Activated naive CD4-positive, alpha-beta T cell treated with anti-CD3 and anti-CD28 coated beads for 36 hours (primary cell): ENCODE results near the gene UCN2. TPM values are rescaled to one million over a fixed set of nuclear protein-coding genes. Genes with fewer than 3 reads are reported as not detected.

Experiments
- CTCF ChIA-PET: fragments of 350-600 bp; sonication (Branson Sonifier 250); formaldehyde crosslinking; loops from one replicate; lab custom pipeline; 2021; ENCODE audit warnings: antibody characterized with exemption; lab: Charles Lee
- DNase-seq: peaks from one replicate; pipeline ENCODE4 v3.0.0-alpha.2; 2020
- H3K27ac Mint-ChIP-seq: one replicate; pipeline ENCODE4 v1.8.0; 2021; ENCODE audit warnings: mild to moderate bottlenecking, mixed read lengths
- H3K27me3 Mint-ChIP-seq: one replicate; pipeline ENCODE4 v1.8.0; 2021; ENCODE audit warnings: low read depth, mixed read lengths
- H3K36me3 Mint-ChIP-seq: one replicate; pipeline ENCODE4 v1.8.0; 2021; ENCODE audit warnings: low read depth, mixed read lengths
- H3K4me1 Mint-ChIP-seq: one replicate; pipeline ENCODE4 v1.8.0; 2021; ENCODE audit warnings: low read depth, mixed read lengths
- H3K4me3 Mint-ChIP-seq: one replicate; pipeline ENCODE4 v1.8.0; 2021; ENCODE audit warnings: mild to moderate bottlenecking, moderate library complexity, mixed read lengths
- H3K9me3 Mint-ChIP-seq: one replicate; pipeline ENCODE4 v1.8.0; 2021; ENCODE audit warnings: mixed read lengths
- intact Hi-C: fragments of 100-400 bp; cut with micrococcal nuclease; formaldehyde crosslinking; loops from one replicate; pipeline ENCODE4 v1.15.1; 2023
- total RNA-seq, 2 experiments: library from RNA; stranded (reverse); gene quantifications; one replicate each; pipeline ENCODE4 v1.2.3, GENCODE V29; 2021

Gene UCN2
- total RNA-seq, 2 experiments from 2014 or later = not detected

GRCh38 chr3:48596676-48597407 is 33.3 kb upstream of the UCN2 start:
- H3K27ac Mint-ChIP-seq = no peak overlapping the region

GRCh38 chr3:48596157-48596556 is 32.6 kb upstream of the UCN2 start:
- Mint-ChIP-seq H3K27ac (no peak overlapping the region), H3K4me3 (no peak overlapping the region), H3K4me1 (peaks cover 6% of the 10 kb centered on the region), H3K27me3 (peaks cover 14% of the 10 kb centered on the region), H3K36me3 (peaks cover 6% of the 10 kb centered on the region), H3K9me3 (no peaks in the 10 kb centered on the region)
- DNase-seq = no peak
- intact Hi-C loops = no loop called here
- CTCF ChIA-PET = no interaction called here

More at GRCh38 chr3:48596676-48597407, 33.3 kb upstream of the UCN2 start:
- no peak for DNase-seq
- H3K4me1 Mint-ChIP-seq = peaks cover 6% of the 10 kb centered on the region
- intact Hi-C loops = no loop called here
- CTCF ChIA-PET = interaction anchor here (0.6 kb wide), 1 partner anchor 48 kb away, joined by 3 read pairs; no protein-coding TSS in a partner anchor
- H3K36me3 Mint-ChIP-seq = peaks cover 6% of the 10 kb centered on the region
- no peak overlapping the region for H3K4me3 Mint-ChIP-seq
- peaks cover 14% of the 10 kb centered on the region for H3K27me3 Mint-ChIP-seq
- no peaks in the 10 kb centered on the region for H3K9me3 Mint-ChIP-seq

GRCh38 chr3:48595526-48596121 is 32.0 kb upstream of the UCN2 start:
- Mint-ChIP-seq H3K27me3 (peaks cover 19% of the 10 kb centered on the region), H3K9me3 (no peaks in the 10 kb centered on the region), H3K4me3 (no peak overlapping the region), H3K36me3 (peaks cover 3% of the 10 kb centered on the region), H3K27ac (no peak overlapping the region), H3K4me1 (peaks cover 6% of the 10 kb centered on the region)
- intact Hi-C loops = no loop called here
- CTCF ChIA-PET = no interaction called here
- DNase-seq = no peak

GRCh38 chr3:48595075-48595525 is 31.5 kb upstream of the UCN2 start, which contains the start of gene COL7A1:
TSS of gene COL7A1 (minus strand) at chr3:48595329. CDS start at chr3:48595159, 170 bp downstream.
- Mint-ChIP-seq H3K9me3 (no peaks in the 10 kb centered on the region), H3K27me3 (peaks cover 19% of the 10 kb centered on the region), H3K4me1 (peaks cover 6% of the 10 kb centered on the region), H3K36me3 (peaks cover under 1% of the 10 kb centered on the region), H3K4me3 (no peak within 1 kb of the TSS), H3K27ac (no peak within 1 kb of the TSS)
- CTCF ChIA-PET = no interaction called here
- DNase-seq = no peak
- intact Hi-C loops = no loop called here

GRCh38 chr3:48594417-48595049 is 31.0 kb upstream of the UCN2 start:
- CTCF ChIA-PET = interaction anchor here (0.5 kb wide), 1 partner anchor 30 kb away, joined by 3 read pairs; no protein-coding TSS in a partner anchor
- no peak overlapping the region for H3K4me3 Mint-ChIP-seq

GRCh38 chr3:48593337-48593736 is 29.8 kb upstream of the UCN2 start:
- Mint-ChIP-seq H3K9me3 (no peaks in the 10 kb centered on the region), H3K27ac (no peak overlapping the region), H3K4me1 (peaks cover 6% of the 10 kb centered on the region), H3K27me3 (peaks cover 31% of the 10 kb centered on the region), H3K4me3 (no peak overlapping the region), H3K36me3 (no peaks in the 10 kb centered on the region)
- CTCF ChIA-PET = no interaction called here
- intact Hi-C loops = no loop called here
- DNase-seq = no peak

More at GRCh38 chr3:48594417-48595049, 31.0 kb upstream of the UCN2 start:
- Mint-ChIP-seq H3K36me3 (no peaks in the 10 kb centered on the region), H3K27ac (no peak overlapping the region), H3K4me1 (peaks cover 6% of the 10 kb centered on the region), H3K9me3 (no peaks in the 10 kb centered on the region), H3K27me3 (peaks cover 23% of the 10 kb centered on the region)
- intact Hi-C loops = no loop called here
- no peak for DNase-seq

- no peaks in the 10 kb centered on the region for H3K9me3 Mint-ChIP-seq
- no peaks in the 10 kb centered on the region for H3K36me3 Mint-ChIP-seq
- no peak overlapping the region for H3K4me3 Mint-ChIP-seq
- CTCF ChIA-PET = interaction anchor here (0.6 kb wide), 1 partner anchor 25 kb away, joined by 3 read pairs; no protein-coding TSS in a partner anchor
- H3K27me3 Mint-ChIP-seq = peaks cover 36% of the 10 kb centered on the region
- intact Hi-C loops = no loop called here
- no peak for DNase-seq
- H3K27ac Mint-ChIP-seq = no peak overlapping the region
- peaks cover 6% of the 10 kb centered on the region for H3K4me1 Mint-ChIP-seq
Observed at GRCh38 chr3:48592519-48593087, 29.0 kb upstream of the UCN2 start.

GRCh38 chr3:48591886-48592518 is 28.4 kb upstream of the UCN2 start:
- Mint-ChIP-seq H3K4me1 (peaks cover 6% of the 10 kb centered on the region), H3K27me3 (peaks cover 36% of the 10 kb centered on the region), H3K36me3 (no peaks in the 10 kb centered on the region), H3K27ac (no peak overlapping the region), H3K9me3 (no peaks in the 10 kb centered on the region), H3K4me3 (no peak overlapping the region)
- no peak for DNase-seq
- intact Hi-C loops = no loop called here
- CTCF ChIA-PET = interaction anchor here (0.6 kb wide), 1 partner anchor 26 kb away, joined by 3 read pairs; no protein-coding TSS in a partner anchor

- intact Hi-C loops = no loop called here
Observed at GRCh38 chr3:48591436-48591835, 27.9 kb upstream of the UCN2 start.

GRCh38 chr3:48588230-48588629 is 24.6 kb upstream of the UCN2 start:
- intact Hi-C loops = no loop called here
- Mint-ChIP-seq H3K4me3 (no peak overlapping the region), H3K4me1 (no peaks in the 10 kb centered on the region), H3K27ac (no peak overlapping the region), H3K9me3 (no peaks in the 10 kb centered on the region), H3K27me3 (peaks cover 27% of the 10 kb centered on the region), H3K36me3 (no peaks in the 10 kb centered on the region)
- CTCF ChIA-PET = no interaction called here
- DNase-seq = no peak

More at GRCh38 chr3:48591436-48591835, 27.9 kb upstream of the UCN2 start:
- no peaks in the 10 kb centered on the region for H3K36me3 Mint-ChIP-seq
- no peak overlapping the region for H3K4me3 Mint-ChIP-seq
- no peaks in the 10 kb centered on the region for H3K9me3 Mint-ChIP-seq
- no peak for DNase-seq
- peaks cover 36% of the 10 kb centered on the region for H3K27me3 Mint-ChIP-seq
- H3K27ac Mint-ChIP-seq = no peak overlapping the region
- peaks cover 6% of the 10 kb centered on the region for H3K4me1 Mint-ChIP-seq
- CTCF ChIA-PET = no interaction called here

GRCh38 chr3:48587686-48588085 is 24.1 kb upstream of the UCN2 start:
- CTCF ChIA-PET = no interaction called here
- no peaks in the 10 kb centered on the region for H3K4me1 Mint-ChIP-seq
- H3K27ac Mint-ChIP-seq = no peak overlapping the region
- H3K36me3 Mint-ChIP-seq = no peaks in the 10 kb centered on the region
- H3K27me3 Mint-ChIP-seq = peaks cover 22% of the 10 kb centered on the region
- no peak for DNase-seq
- H3K4me3 Mint-ChIP-seq = no peak overlapping the region
- no peaks in the 10 kb centered on the region for H3K9me3 Mint-ChIP-seq
- intact Hi-C loops = no loop called here

- intact Hi-C loops = no loop called here
- no peak for DNase-seq
- H3K4me3 Mint-ChIP-seq = no peak overlapping the region
- H3K27me3 Mint-ChIP-seq = peaks cover 17% of the 10 kb centered on the region
- H3K36me3 Mint-ChIP-seq = no peaks in the 10 kb centered on the region
- no peak overlapping the region for H3K27ac Mint-ChIP-seq
- CTCF ChIA-PET = interaction anchor here (0.6 kb wide), 1 partner anchor 45 kb away, joined by 4 read pairs; no protein-coding TSS in a partner anchor
- H3K4me1 Mint-ChIP-seq = no peaks in the 10 kb centered on the region
- no peaks in the 10 kb centered on the region for H3K9me3 Mint-ChIP-seq
Observed at GRCh38 chr3:48585411-48585810, 21.8 kb upstream of the UCN2 start.
